ENCODE results near the gene MAP6. TPM values are rescaled to one million over a fixed set of nuclear protein-coding genes. Genes with fewer than 3 reads are reported as not detected.

MAP6 gene
- total RNA-seq = 0.49 and 0.54 TPM in 2 replicates

- H3K9me3 Mint-ChIP-seq = peaks cover 11% of the 10 kb centered on the region
- H3K36me3 Mint-ChIP-seq (ENCODE audit: low read depth) = peaks cover 12% of the 10 kb centered on the region
- intact Hi-C loops (cut with micrococcal nuclease) = loop anchor here (2.0 to 5.0 kb wide), 3 partner anchors 20 to 131 kb away; no protein-coding TSS in a partner anchor
- peak within 1 kb of the TSS; percentile 82 for H3K27ac Mint-ChIP-seq
- DNase-seq (ENCODE audit: low spot score) = peak; percentile 52
- H3K4me1 Mint-ChIP-seq (ENCODE audit: low read depth) = peaks cover 54% of the 10 kb centered on the region
- H3K27me3 Mint-ChIP-seq (ENCODE audit: insufficient read depth) = peaks cover 56% of the 10 kb centered on the region
- H3K4me3 Mint-ChIP-seq = peak within 1 kb of the TSS; percentile 94
These were observed at the start of gene MAP6 for GRCh38 chr11:75668451-75669297. TSS of gene MAP6 (minus strand) at chr11:75669038. CDS start at chr11:75668369, 669 bp downstream.

GRCh38 chr11:75717608-75718418, 49.0 kb upstream of the MAP6 start, which contains the start of gene MOGAT2:
TSS of gene MOGAT2 (plus strand) at chr11:75717838. CDS start at chr11:75717889, 51 bp downstream.
- no peak within 1 kb of the TSS for H3K27ac Mint-ChIP-seq
- H3K36me3 Mint-ChIP-seq (ENCODE audit: low read depth) = no peaks in the 10 kb centered on the region
- no peak within 1 kb of the TSS for H3K4me3 Mint-ChIP-seq
- intact Hi-C loops (cut with micrococcal nuclease) = no loop called here
- no peak for DNase-seq (ENCODE audit: low spot score)
- no peaks in the 10 kb centered on the region for H3K9me3 Mint-ChIP-seq
- H3K27me3 Mint-ChIP-seq (ENCODE audit: insufficient read depth) = peaks cover 5% of the 10 kb centered on the region
- H3K4me1 Mint-ChIP-seq (ENCODE audit: low read depth) = no peaks in the 10 kb centered on the region

GRCh38 chr11:75716659-75717058, 47.8 kb upstream of the MAP6 start:
- H3K27me3 Mint-ChIP-seq (ENCODE audit: insufficient read depth) = peaks cover 5% of the 10 kb centered on the region
- no peaks in the 10 kb centered on the region for H3K9me3 Mint-ChIP-seq
- no peak overlapping the region for H3K27ac Mint-ChIP-seq
- no peaks in the 10 kb centered on the region for H3K4me1 Mint-ChIP-seq (ENCODE audit: low read depth)
- no peak for DNase-seq (ENCODE audit: low spot score)
- intact Hi-C loops (cut with micrococcal nuclease) = no loop called here
- H3K36me3 Mint-ChIP-seq (ENCODE audit: low read depth) = no peaks in the 10 kb centered on the region
- no peak overlapping the region for H3K4me3 Mint-ChIP-seq

GRCh38 chr11:75715688-75716087, 46.9 kb upstream of the MAP6 start:
- Mint-ChIP-seq H3K27me3 (ENCODE audit: insufficient read depth) (peaks cover 9% of the 10 kb centered on the region), H3K4me1 (ENCODE audit: low read depth) (no peaks in the 10 kb centered on the region), H3K36me3 (ENCODE audit: low read depth) (no peaks in the 10 kb centered on the region), H3K27ac (no peak overlapping the region), H3K4me3 (no peak overlapping the region), H3K9me3 (no peaks in the 10 kb centered on the region)
- intact Hi-C loops (cut with micrococcal nuclease) = no loop called here
- no peak for DNase-seq (ENCODE audit: low spot score)

- intact Hi-C loops (cut with micrococcal nuclease) = no loop called here
- no peak overlapping the region for H3K4me3 Mint-ChIP-seq
- H3K4me1 Mint-ChIP-seq (ENCODE audit: low read depth) = no peaks in the 10 kb centered on the region
- H3K36me3 Mint-ChIP-seq (ENCODE audit: low read depth) = no peaks in the 10 kb centered on the region
- peaks cover 18% of the 10 kb centered on the region for H3K27me3 Mint-ChIP-seq (ENCODE audit: insufficient read depth)
- no peak overlapping the region for H3K27ac Mint-ChIP-seq
- DNase-seq (ENCODE audit: low spot score) = no peak
- H3K9me3 Mint-ChIP-seq = no peaks in the 10 kb centered on the region
These were observed 45.4 kb upstream of the MAP6 start for GRCh38 chr11:75714211-75714610.

GRCh38 chr11:75706260-75706729, 37.5 kb upstream of the MAP6 start:
- intact Hi-C loops (cut with micrococcal nuclease) = loop anchor here (1.0 to 5.0 kb wide), 2 partner anchors 161 to 611 kb away; no protein-coding TSS in a partner anchor
- Mint-ChIP-seq H3K4me1 (ENCODE audit: low read depth) (peaks cover 8% of the 10 kb centered on the region), H3K9me3 (peaks cover 3% of the 10 kb centered on the region), H3K36me3 (ENCODE audit: low read depth) (no peaks in the 10 kb centered on the region), H3K27me3 (ENCODE audit: insufficient read depth) (peaks cover 23% of the 10 kb centered on the region), H3K4me3 (no peak overlapping the region), H3K27ac (no peak overlapping the region)
- DNase-seq (ENCODE audit: low spot score) = peak; percentile 48

GRCh38 chr11:75705541-75705940, 36.7 kb upstream of the MAP6 start:
- Mint-ChIP-seq H3K27me3 (ENCODE audit: insufficient read depth) (peaks cover 20% of the 10 kb centered on the region), H3K4me1 (ENCODE audit: low read depth) (peaks cover 8% of the 10 kb centered on the region), H3K9me3 (peaks cover 3% of the 10 kb centered on the region), H3K4me3 (no peak overlapping the region), H3K36me3 (ENCODE audit: low read depth) (no peaks in the 10 kb centered on the region), H3K27ac (peak overlapping the region; percentile 16)
- DNase-seq (ENCODE audit: low spot score) = no peak
- intact Hi-C loops (cut with micrococcal nuclease) = loop anchor here (5.0 kb wide), 1 partner anchor 612 kb away; no protein-coding TSS in a partner anchor

- peaks cover 20% of the 10 kb centered on the region for H3K27me3 Mint-ChIP-seq (ENCODE audit: insufficient read depth)
- intact Hi-C loops (cut with micrococcal nuclease) = no loop called here
- peaks cover 3% of the 10 kb centered on the region for H3K9me3 Mint-ChIP-seq
- DNase-seq (ENCODE audit: low spot score) = no peak
- no peak overlapping the region for H3K27ac Mint-ChIP-seq
- no peaks in the 10 kb centered on the region for H3K36me3 Mint-ChIP-seq (ENCODE audit: low read depth)
- peaks cover 8% of the 10 kb centered on the region for H3K4me1 Mint-ChIP-seq (ENCODE audit: low read depth)
- H3K4me3 Mint-ChIP-seq = no peak overlapping the region
These were observed 34.9 kb upstream of the MAP6 start for GRCh38 chr11:75703695-75704237.

- Mint-ChIP-seq H3K27ac (no peak overlapping the region), H3K9me3 (no peaks in the 10 kb centered on the region), H3K36me3 (ENCODE audit: low read depth) (no peaks in the 10 kb centered on the region), H3K4me3 (no peak overlapping the region), H3K4me1 (ENCODE audit: low read depth) (peaks cover 7% of the 10 kb centered on the region), H3K27me3 (ENCODE audit: insufficient read depth) (peaks cover 26% of the 10 kb centered on the region)
- no peak for DNase-seq (ENCODE audit: low spot score)
- intact Hi-C loops (cut with micrococcal nuclease) = no loop called here
These were observed 32.1 kb upstream of the MAP6 start for GRCh38 chr11:75700940-75701339.

GRCh38 chr11:75697906-75698581, 29.2 kb upstream of the MAP6 start:
- H3K4me3 Mint-ChIP-seq = no peak overlapping the region
- H3K4me1 Mint-ChIP-seq (ENCODE audit: low read depth) = no peaks in the 10 kb centered on the region
- no peaks in the 10 kb centered on the region for H3K9me3 Mint-ChIP-seq
- no peaks in the 10 kb centered on the region for H3K36me3 Mint-ChIP-seq (ENCODE audit: low read depth)
- no peak overlapping the region for H3K27ac Mint-ChIP-seq
- DNase-seq (ENCODE audit: low spot score) = no peak
- intact Hi-C loops (cut with micrococcal nuclease) = no loop called here
- peaks cover 42% of the 10 kb centered on the region for H3K27me3 Mint-ChIP-seq (ENCODE audit: insufficient read depth)

- no peak overlapping the region for H3K4me3 Mint-ChIP-seq
- H3K36me3 Mint-ChIP-seq (ENCODE audit: low read depth) = no peaks in the 10 kb centered on the region
- peaks cover 16% of the 10 kb centered on the region for H3K4me1 Mint-ChIP-seq (ENCODE audit: low read depth)
These were observed 23.0 kb upstream of the MAP6 start for GRCh38 chr11:75691804-75692203.

More at GRCh38 chr11:75691804-75692203, 23.0 kb upstream of the MAP6 start:
- no peak for DNase-seq (ENCODE audit: low spot score)
- Mint-ChIP-seq H3K27me3 (ENCODE audit: insufficient read depth) (peaks cover 36% of the 10 kb centered on the region), H3K27ac (no peak overlapping the region), H3K9me3 (peaks cover 2% of the 10 kb centered on the region)
- intact Hi-C loops (cut with micrococcal nuclease) = no loop called here
